GM18867 (cell line): Measurements from ENCODE around the gene TRIM62.
"Not testable (repeated sequence)": the region's sequence is repeated elsewhere in the genome, so short reads cannot be mapped to it uniquely, and the experiment has no call there.

ENCODE experiments used
- ATAC-seq: cut with Tn5 transposase; IDR thresholded peaks from one replicate; pipeline ENCODE4 v1.9.1; 2021; ENCODE audit warnings: mild to moderate bottlenecking, moderate library complexity; ENCODE audit not compliant: unreplicated experiment

Gene TRIM62

GRCh38 chr1:33140153-33141149 is 41.4 kb downstream of the TRIM62 start:
- ATAC-seq: no peak

- no peak for ATAC-seq
Observed at GRCh38 chr1:33137800-33138199, 44.0 kb downstream of the TRIM62 start.

GRCh38 chr1:33136041-33136440 is 45.8 kb downstream of the TRIM62 start:
- not testable (repeated sequence) for ATAC-seq

- no peak for ATAC-seq
Observed at GRCh38 chr1:33133478-33134105, 48.3 kb downstream of the TRIM62 start.

GRCh38 chr1:33132549-33132948 is 49.3 kb downstream of the TRIM62 start:
- ATAC-seq: no peak

DNA sequence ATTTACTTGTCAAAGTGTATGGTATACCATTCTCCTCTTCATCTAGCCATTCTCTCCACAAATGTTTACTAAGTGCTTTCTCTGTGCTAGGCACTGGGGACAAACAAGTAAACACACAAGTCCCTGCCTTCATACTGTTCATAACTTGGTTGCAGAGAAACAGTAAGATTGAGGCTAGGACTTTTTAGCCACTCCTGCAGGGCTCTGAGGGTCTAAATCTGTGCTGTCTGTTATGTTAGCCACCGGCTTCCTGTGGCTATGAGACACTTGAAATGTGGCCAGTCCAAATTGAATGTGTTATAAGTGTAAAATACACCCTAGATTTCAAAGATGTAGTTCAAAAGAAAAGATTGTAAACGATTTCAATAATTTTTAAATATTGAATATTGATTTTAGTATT is 50.7 kb downstream of the TRIM62 start:
- no peak for ATAC-seq

GRCh38 chr1:33130297-33130696 is 51.5 kb downstream of the TRIM62 start:
- ATAC-seq: no peak

DNA sequence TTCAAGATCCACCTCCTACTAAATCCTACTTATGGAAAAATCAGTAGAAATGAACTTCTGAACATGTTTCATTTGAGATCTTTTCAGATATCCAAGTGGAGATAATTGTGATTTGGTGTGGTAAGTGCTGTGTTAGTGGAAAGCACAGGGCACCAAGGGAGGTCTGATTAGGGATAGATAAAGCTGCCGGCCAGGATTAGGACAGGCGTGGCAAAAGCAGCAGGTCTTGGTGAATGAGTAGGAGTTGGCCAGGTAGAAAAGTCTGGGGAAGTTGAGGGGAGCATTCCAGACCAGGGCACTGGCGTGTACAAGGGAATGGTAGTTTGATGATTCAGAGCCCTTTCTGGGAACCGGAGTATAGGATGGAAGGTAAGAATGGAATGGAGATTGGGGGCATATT is 53.1 kb downstream of the TRIM62 start:
- no peak for ATAC-seq

GRCh38 chr1:33127001-33127823 is 54.6 kb downstream of the TRIM62 start:
- peak; percentile 92 for ATAC-seq

DNA sequence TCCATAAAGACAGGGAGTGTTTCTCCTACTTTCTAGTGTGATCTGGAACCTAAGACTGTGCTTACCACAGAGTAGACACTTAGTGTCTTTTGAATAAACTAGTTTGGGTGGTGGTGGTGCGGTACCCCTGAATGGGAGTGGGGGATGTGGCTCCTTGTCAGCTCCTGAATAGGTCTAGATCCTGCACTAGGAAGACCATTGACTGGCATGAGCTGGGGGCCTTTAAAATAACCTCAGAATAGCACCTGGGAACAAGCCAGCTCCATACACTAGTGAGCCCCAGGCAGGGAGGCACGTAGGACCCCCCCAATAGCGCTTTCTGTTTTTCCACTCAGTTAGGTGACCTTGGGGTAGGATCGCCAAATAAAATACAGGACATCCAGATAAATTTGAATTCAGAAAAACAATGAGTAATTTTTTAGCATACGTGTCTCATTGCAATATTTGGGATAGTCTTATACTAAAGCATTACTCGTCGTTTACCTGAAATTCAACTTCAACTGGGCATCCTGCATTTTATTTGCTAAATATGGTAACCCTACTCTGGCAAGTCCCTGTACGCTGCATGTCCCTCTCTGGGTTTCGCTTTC is 55.3 kb downstream of the TRIM62 start:
- ATAC-seq: no peak

- not testable (repeated sequence) for ATAC-seq
Observed at GRCh38 chr1:33124647-33125046, 57.2 kb downstream of the TRIM62 start.

DNA sequence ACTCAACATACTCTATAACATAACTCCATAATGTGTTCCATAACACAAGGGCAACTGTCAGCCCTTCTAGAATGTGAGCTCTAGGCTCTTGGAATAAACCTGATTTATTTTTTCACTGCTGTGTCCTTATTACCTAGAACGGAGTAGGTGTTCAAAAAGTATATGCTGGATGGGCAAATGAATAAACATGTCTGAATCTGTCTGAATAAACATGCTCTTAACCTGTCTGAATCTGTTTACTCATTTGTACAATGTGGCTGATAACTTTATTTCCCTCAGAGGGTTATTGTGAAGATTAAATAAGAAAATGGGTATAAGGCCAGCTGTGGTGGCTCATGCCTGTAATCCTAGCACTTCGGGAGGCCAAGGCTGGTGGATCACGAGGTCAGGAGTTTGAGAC is 58.6 kb downstream of the TRIM62 start:
- no peak for ATAC-seq

DNA sequence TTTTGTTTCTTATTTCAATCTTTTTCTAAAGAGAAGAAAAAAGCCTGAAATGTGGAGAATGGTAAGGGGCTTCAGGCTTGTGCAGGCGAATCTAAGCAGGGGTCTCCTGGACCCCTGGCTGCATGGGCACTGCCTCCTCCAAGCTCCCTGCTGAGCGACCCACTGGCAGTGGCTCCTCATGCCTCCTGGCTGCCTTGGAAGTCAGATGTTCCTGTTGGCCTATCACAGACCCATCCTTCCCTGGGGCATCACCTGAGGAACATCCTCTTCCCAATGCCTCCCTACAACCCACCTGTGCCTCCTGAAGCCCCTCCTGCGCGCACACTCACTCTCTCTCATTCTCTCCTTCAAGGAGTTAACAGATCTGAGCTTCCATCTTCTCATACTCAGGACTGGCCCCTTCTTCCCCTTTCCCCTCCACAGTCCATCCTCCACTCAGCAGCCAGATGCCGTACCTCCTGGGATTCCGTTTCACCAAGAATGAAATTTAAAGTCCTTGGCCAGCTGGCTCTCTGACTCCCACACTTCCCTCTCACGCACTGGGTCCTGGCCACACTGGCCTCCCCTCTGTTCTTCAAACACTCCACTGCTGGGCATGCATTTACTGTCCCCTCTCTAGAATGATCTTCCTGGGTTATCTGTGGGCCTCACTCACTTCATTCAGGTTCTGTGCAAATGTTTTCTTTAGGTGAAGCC is 59.2 kb downstream of the TRIM62 start:
- no peak for ATAC-seq

DNA sequence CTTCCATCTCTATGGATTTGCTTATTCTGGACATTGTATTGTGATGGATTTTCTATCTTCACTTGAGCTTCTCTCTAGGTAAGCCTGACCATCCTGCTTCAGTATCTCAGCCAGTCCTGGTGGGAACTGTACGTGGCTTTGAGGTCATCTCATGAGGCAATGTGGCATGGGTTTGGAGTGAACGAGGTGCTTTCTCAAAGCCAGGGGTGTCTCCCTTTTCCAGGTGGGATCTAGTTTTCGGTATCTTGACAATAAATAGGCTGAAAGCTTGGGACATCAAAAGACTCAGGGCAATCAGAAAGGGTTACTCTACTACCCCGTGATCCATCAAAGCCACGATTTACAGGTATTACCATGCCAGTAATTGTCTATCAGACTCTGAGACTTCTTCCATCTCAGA is 60.1 kb downstream of the TRIM62 start:
- no peak for ATAC-seq

GRCh38 chr1:33120436-33121231 is 61.2 kb downstream of the TRIM62 start:
- no peak for ATAC-seq

DNA sequence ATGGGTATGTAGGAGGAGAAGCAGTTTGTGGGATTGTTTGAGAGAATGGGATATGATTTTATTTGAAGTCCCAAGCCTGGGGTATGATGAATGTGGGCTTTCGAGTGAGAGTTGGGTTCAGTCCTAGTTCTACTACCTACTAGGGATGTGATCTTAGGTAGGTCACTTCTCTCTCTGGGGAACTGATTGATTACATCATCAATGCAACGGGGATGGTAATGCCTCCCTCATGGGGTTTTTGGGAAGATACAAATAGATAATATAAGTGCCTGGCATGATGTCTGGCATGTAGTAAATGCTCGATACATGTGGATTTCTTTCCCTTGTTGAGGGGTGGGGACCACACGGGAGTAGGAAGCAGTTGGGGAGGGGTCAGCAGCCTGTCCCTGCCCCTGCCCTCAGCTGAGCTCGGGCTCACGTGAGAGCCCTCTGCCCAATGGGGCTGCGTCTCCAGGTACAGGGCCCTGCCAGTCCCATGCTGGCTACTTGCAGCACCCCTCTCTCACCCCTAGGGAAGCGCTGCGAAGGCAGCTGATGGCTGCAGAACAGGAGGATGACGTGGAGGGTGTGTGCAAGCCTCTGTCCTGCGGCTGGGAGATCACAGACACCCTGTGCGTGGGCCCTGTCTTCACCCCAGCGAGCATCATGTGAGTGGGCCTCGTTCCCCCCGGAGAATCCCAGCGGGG is 62.2 kb downstream of the TRIM62 start:
- no peak for ATAC-seq

- ATAC-seq: no peak
Observed at GRCh38 chr1:33119050-33119449, 62.8 kb downstream of the TRIM62 start.

DNA sequence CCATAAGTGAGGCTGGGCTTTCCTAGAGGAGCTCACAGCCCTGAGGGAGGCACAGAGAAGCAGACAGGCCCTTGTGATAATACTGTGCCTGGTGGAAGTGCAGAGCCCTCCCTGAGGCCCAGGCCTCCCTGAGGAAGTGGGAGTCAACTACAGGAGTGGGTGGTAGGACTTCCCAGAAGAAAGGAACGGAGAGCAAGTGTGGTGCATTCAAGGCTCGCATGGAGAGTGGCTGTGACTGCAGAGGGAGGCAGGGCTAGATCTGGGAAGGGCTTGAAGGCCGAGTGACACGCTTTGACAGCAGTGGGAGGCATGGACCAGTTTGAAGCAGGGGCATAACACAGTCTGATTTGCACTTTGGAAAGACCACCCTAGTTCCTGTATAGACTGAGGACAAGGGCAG is 63.6 kb downstream of the TRIM62 start:
- ATAC-seq: no peak
